Anterior cingulate cortex (tissue), 58 donors: ENCODE data around the gene DACH1.

Experiments
- DNase-seq, 58 donors: peaks; one replicate each; lab custom pipeline; 2025; lab: John Stamatoyannopoulos, UW

The DACH1 gene

GRCh38 chr13:71634182-71634581 lies 232.8 kb downstream of the DACH1 start:
- no peak for DNase-seq

- no peak for DNase-seq
These were observed 234.3 kb downstream of the DACH1 start for GRCh38 chr13:71632721-71633120.

GRCh38 chr13:71632206-71632605 lies 234.8 kb downstream of the DACH1 start:
- DNase-seq: no peak

- no peak for DNase-seq
These were observed 237.8 kb downstream of the DACH1 start for GRCh38 chr13:71629167-71629566.

- no peak for DNase-seq
These were observed 240.4 kb downstream of the DACH1 start for GRCh38 chr13:71626421-71627117.

- no peak for DNase-seq
These were observed 241.3 kb downstream of the DACH1 start for GRCh38 chr13:71625694-71626093.

GRCh38 chr13:71624653-71625600 lies 242.1 kb downstream of the DACH1 start:
- DNase-seq: no peak

- DNase-seq: no peak
These were observed 245.6 kb downstream of the DACH1 start for GRCh38 chr13:71621174-71622124.

GRCh38 chr13:71619096-71619495 lies 247.9 kb downstream of the DACH1 start:
- no peak for DNase-seq

GRCh38 chr13:71618159-71618558 lies 248.8 kb downstream of the DACH1 start:
- DNase-seq: no peak

GRCh38 chr13:71617265-71617664 lies 249.7 kb downstream of the DACH1 start:
- DNase-seq: no peak

GRCh38 chr13:71613066-71613745 lies 253.8 kb downstream of the DACH1 start:
- no peak for DNase-seq

- no peak for DNase-seq
These were observed 255.7 kb downstream of the DACH1 start for GRCh38 chr13:71611292-71611691.

GRCh38 chr13:71610876-71611275 lies 256.1 kb downstream of the DACH1 start:
- DNase-seq: no peak

GRCh38 chr13:71609271-71609670 lies 257.7 kb downstream of the DACH1 start:
- DNase-seq: no peak

GRCh38 chr13:71607575-71607974 lies 259.4 kb downstream of the DACH1 start:
- no peak for DNase-seq

- no peak for DNase-seq
These were observed 260.2 kb downstream of the DACH1 start for GRCh38 chr13:71606818-71607217.

- no peak for DNase-seq
These were observed 261.3 kb downstream of the DACH1 start for GRCh38 chr13:71605744-71606143.

GRCh38 chr13:71603255-71603654 lies 263.7 kb downstream of the DACH1 start:
- DNase-seq: no peak

GRCh38 chr13:71602344-71602743 lies 264.7 kb downstream of the DACH1 start:
- no peak for DNase-seq
